T follicular helper cell (primary cell): ENCODE data around the gene BTBD6.

Source experiments
- DNase-seq: peaks from one replicate; pipeline ENCODE4 v3.0.0-alpha.2; 2020; ENCODE audit warnings: low read depth

The BTBD6 gene

DNA sequence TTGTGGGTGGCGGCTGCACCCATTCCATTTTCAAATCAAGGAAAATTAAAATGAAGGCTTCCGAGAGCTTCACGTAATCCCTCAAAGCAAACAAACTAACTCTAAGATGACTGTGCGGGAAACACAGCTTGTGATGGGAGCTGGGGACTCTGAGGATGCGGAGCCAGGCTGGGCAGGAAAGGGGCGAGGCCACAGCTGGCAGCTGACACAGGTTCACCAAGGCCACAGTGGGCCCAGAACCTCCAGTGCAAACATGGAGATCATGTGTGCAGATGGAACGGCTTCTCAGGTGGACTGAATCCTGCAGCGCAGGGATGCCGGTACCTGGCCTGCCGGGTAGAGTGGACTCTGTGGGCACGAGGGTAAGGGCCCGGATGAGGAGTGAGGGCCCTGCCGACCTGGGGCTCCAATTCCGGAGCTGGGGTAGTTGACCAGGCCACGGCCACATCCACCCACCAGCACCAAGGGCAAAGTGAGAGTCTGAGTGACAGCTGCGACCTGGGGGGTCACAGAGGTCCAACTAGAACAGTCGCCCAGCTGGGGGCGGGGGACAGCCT, 19.2 kb upstream of the BTBD6 start:
- no peak for DNase-seq

DNA sequence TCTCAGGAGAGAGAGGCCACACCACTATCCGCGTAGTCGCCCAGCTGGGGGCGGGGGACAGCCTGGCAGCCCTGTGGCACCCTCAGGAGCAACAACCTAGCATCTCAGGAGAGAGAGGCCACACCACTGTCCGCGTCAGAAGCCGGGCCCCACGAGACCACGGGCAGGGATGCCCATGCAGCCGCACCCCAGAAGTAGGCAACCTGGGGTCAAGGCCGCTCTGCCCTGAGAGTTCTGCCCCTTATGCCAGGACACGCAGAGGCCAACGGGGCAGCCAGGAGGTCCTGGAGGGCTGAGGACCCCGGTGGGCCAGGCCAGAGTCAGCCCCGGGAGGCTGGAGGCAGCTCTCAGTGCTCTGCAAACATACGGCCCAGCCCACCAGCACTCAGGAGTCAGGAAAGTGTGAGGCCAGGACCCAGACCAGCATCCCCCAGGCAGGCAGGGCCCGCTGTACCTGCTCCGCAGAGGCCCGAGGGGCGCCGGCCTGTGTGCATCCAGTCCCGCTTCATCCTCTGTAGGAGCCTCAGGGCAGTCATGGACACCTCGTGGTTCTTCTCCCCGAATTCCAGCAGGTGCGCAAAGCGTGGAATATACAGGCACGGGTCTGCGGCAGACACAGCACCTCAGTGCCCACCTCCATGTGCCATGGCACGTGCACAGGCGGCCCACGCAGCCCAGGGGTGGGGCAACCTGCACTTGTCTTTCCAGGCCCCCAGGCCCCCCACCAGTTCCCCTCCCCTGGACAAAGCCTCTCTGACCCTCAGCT, 7.3 kb upstream of the BTBD6 start:
- DNase-seq = no peak

DNA sequence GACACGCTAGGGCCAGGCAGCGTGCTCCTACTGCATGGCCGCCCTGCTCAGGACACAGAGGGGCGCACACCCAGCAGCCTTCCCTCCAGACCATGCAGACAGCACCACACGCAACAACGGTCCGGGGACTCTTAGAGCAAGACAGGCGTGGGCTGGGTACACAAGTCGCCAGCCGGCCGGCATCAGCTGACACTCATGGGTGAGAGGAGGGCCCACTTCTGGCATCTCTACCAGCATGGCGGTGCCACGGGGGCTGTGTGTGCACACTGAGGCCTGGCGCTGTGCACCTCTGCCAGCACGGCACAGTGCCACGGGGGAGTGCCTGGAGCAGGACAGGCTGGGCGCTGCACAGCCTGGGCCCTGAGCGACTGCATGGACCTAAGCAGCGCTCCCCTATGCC, 6.7 kb upstream of the BTBD6 start:
- DNase-seq = no peak

DNA sequence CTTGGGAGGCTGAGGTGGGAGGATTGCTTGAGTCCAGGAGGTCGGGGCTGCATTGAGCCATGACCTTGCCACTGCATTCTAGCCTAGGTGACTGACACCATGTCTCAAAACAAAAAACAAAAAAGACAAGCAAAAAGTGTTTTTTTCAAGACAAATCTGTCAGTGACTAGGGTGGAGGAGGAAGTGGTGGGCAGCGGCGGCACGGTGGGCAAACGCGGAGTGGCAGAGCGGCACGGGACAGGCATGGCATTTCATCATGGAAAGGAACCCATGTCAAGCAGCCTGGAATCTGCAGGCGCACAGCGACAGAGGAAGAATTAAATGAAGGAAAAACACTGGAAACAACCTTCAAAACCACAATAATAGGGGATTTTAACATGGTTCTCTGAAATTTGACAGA, 4.0 kb upstream of the BTBD6 start:
- no peak for DNase-seq

DNA sequence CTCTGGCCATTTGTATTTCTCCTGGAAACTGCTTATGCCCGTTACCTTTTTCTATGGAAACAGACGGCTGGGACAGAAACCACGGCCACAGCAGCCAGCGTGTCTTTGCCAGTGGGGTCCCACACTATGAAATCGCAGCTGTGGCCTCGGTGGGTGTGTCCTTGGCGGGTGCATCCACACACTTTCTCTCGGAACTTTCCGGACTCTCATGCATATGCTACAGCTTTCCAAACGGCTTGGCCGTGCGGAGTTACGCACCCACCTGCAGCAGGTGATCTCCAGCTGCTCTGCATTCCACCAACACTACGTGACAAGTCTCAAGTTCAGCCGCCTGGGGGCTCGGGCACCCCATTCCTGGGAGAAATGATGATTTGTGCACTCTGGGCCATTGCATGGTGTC, 1.3 kb upstream of the BTBD6 start:
- DNase-seq = no peak

DNA sequence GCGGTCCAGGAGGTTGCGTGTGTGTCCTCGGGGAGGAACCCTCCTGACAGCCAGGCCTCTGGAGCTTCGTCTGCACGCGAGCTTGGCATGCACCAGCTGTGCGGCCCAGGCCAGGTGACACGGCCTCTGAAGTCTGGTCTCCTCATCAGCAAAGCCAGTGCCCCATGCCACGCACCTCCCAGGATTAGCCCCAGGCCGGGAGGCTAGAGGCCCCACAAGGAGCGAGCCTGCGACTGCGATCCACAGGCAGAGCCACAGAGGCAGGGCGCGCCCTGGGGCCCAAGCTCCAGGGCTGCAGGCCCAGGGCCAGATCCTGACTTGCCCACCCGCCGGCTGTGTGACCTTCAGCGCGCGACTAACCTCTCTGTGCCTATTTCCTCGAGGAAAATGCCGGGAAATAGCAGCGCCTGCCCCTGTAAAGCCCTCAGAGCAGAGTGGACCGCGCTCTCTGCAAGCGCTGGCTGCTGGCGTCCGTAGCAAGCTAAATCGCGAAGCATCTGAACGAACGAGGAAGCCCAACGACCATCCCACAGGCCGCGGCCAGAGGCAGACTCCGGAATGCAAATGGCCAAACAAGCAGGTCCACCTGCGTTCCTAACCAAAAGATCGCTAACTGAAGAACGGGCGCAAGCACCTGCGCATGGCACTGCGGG, 492 bp upstream of the BTBD6 start:
- DNase-seq = no peak

DNA sequence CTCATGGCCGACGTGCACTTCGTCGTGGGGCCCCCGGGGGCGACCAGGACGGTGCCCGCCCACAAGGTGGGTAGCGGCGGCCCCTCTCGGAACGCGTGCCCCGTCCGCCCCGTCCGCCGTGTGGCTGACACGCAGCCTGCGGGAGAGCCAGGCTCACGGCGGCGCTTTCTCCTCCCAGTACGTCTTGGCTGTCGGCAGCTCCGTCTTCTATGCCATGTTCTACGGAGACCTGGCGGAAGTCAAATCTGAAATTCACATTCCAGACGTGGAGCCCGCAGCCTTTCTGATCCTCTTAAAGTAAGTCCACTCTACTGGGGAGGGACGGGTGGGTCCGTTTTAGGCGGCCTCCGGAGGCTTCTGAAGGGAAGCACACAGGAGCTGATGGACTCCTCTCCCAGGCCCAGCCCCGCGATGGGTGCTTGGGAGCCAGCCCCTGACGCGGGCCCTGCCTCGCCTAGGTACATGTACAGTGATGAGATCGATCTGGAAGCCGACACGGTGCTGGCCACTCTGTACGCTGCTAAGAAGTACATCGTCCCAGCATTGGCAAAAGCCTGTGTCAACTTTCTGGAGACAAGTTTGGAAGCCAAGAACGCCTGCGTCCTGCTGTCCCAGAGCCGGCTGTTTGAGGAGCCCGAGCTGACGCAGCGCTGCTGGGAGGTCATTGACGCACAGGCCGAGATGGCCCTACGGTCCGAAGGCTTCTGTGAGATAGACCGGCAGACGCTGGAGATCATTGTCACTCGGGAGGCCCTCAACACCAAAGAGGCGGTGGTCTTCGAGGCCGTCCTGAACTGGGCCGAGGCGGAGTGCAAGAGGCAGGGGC, 1.1 kb downstream of the BTBD6 start:
- no peak for DNase-seq

DNA sequence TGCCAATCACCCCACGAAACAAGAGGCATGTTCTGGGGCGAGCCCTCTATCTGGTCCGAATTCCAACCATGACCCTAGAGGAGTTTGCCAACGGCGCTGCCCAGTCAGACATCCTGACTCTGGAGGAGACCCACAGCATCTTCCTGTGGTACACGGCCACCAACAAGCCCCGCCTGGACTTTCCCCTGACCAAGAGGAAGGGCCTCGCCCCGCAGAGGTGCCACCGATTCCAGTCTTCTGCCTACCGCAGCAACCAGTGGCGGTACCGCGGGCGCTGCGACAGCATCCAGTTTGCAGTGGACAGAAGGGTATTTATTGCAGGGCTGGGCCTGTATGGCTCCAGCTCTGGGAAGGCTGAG, 1.7 kb downstream of the BTBD6 start:
- no peak for DNase-seq

DNA sequence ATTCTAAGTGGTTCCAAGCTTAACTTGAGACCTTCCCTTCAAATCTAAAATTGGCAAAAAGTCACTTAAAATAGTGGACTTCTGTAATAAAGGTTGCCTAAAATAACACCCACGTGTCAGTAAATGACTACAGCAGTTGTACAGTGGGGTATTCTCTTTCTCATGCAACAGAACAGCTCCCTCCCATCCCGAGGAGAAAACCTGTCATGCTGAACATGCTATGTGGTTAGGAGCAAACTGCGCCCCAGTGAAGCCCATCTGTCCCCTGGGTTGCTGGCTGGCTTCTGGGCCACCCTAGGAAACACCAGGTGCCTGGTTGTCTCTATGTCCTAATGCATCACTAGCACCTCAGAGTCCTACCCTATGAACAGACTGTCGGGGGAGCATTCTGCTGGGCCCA, 2.7 kb downstream of the BTBD6 start:
- DNase-seq = no peak

DNA sequence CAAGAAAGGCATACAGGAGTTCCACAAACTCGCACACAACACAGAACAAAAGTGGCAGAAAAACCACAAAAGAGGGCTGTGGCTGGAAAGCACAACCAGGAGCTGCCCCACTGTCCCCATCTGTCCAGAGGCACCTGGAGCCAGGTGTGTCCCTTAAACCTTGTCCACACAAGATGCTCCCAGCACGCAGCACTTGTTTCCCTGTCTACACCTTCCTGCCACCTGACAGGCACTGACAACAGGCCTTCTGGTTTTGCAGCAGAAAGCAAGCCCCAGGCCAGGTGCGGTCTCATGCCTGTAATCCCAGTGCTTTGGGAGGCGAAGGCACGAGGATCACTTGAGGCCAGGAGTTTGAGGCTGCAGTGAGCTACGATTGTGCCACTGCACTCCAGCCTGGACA, 3.6 kb downstream of the BTBD6 start:
- DNase-seq = no peak

DNA sequence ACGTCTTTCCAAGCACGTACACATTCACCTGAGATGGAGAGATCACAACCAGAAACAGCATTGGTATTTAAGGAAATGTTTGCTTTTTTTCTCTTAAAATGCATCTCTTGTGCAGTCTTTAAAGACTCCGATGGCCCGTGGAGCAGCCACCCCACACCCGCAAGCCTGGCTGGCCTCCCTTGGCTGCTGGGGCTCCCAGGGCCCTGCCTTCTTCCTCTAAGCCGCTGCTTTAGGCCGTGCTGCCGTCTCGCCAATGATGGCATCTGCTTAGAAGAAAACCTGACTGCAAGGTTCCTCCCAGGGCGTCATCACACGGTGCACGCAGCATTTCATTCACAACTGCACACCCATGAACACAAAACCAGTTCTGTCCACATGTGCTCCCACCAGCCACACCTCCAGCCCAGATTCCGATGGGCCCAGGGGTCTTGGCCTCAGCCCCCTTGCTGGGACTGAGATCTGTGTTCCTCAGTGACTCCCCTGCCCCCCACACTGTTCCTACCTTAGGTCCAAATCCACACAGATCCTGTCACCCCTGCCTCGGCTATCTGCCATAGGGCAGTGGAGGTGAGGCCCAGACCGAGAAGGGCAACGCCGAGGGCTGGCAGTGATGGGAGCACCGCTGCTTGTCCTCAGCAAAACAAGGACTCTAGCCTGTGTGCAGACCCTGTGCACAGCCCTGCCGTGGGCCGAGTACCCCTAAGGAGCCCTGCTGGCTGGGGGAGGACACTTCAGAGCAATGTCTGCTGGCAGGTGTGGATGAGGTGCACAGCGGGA, 4.4 kb downstream of the BTBD6 start:
- no peak for DNase-seq

DNA sequence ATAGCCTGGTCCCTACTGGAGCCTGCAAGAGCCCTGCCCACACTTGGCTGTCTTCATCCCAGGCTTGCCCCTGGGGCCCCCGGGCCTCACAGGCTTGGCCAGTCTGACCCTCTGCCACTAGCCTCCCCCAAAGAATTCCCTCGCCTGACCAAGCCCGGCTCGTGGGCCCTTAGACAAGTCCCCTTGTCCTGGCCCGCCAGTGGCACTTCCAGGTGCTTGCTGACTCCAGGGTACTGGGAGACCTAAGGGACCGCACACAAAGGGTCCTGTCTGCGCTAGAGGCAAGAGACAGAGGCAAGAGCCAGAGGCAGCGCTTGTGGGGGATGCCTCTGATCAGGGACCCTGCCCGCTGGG, 5.0 kb downstream of the BTBD6 start:
- DNase-seq = no peak

DNA sequence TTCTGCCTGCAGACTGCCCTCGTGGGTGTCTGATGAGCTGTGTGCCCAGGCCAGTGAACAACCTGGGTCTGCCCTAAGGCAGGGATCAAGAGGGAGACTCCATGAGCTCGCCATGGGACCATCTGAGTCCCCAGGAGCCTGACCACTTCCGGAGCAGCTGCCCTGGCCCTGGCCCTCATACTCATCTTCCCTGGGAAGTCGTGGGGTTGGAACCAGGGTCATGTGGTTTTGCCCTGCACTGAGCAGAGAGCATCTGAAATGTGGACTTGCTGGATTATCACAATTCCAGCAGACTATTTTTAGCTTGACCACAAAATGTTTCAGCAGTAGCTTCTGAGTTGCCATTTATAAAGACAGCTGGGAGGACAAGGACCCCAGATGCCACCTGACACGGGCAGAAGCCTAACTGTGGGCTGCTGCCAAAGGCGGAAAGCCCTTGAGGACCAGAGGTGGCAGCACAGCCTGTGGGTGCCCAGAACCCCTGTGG, 6.7 kb downstream of the BTBD6 start:
- DNase-seq = no peak

DNA sequence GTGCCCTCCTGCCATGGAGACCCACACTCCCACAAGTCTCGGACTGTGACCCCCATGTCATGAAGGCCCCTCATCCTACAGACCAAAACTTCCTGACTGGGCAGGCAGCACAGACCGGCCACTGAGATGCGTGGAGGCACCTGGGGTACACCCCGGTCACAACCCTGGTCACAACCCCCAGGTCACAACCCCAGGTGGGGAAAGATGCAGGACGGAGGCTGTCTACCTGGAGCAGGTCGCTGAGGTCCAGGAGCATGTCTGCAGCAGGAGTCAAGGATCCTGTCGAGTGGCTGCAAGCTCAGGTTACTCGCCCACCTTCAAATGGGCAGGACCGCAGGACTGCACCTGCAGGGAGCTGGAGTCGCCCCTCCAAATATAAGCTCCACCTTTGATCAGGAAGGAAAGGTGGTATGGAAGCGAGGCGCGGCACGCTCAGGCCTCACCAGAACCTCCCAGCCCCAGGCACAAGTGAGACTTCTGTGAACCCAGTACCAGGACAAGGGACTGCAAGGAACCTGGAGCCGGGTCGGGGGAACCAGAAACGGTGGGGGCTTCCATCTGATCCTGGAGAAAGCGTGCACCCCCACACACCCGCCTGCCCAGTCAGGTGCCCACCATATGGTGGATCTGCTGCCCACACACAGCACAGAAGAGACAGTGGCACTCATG, 8.1 kb downstream of the BTBD6 start:
- no peak for DNase-seq

DNA sequence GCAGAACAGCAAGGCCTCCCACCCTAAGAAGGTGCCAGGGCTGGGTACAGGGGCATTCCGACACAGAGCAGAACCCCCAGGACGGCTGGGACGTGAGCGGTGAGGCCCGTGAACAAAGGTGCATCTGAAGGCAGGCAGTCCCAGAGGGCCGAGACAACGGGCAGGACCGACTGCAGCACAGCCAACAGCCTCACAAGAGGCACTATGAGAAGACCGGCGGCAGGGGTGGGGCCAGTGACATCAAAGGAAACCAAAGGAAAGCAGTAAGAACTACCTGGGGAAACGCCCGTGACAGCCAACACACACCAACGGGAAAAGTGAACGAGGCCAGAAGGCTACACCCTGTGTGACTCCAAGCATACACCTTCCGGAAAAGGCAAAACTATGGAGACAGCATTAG, 9.1 kb downstream of the BTBD6 start:
- no peak for DNase-seq

DNA sequence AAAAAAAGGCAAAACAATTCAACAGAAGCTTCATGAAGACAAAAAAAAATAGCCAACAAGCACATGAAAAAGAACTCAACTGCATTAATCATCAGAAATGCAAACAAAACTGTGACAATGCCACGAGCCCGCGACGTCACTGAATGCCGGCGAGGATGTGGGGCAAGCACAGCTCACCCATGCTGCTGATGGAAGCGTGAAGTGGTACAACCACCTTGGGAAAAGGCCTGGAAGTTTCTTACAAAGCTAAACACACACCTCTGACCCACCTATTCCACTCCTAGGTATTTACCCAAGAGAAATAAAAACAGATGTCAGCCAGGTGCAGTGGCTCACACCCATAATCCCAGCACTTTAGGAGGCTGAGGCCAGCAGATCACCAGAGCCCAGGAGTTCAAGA, 10.5 kb downstream of the BTBD6 start:
- DNase-seq = no peak

DNA sequence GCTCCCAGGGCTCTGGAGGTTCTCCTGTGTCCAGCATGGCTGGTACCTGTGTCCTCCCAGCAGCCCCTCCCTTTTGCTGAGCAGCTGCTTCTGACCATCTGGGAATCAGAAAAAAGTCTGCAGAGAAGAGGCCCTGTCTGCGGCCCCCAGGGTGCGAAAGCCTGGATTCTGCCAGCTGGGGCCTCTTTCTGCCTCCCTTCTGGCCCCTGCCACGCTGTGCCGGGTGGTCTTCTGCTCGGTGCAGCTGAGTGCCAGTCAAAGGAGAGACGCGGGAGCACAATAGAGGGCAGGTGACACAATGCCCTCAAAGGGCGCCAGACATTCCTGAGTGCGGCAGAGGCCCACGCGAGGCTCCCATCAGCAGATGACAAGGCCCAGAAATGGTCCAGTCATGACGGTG, 12.6 kb downstream of the BTBD6 start:
- no peak for DNase-seq

DNA sequence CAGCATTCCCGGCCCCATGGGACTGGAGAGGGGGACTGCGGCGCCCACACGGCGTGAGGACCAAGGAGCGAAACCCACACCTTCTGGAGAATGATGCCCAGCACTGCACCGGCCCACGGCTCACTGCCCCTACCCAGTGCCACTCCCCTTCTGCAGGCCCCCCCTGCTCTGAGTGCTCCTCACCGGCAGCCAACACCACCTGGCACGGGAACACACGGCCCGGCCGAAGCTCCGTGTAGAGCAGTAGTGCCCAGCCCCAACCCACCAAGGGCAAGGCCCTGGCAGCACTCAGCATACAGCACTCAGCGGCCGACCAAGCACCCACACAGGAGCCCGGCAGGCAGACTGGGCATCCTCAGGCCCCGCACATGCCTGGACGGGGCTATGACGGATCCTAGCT, 13.4 kb downstream of the BTBD6 start:
- DNase-seq = no peak

DNA sequence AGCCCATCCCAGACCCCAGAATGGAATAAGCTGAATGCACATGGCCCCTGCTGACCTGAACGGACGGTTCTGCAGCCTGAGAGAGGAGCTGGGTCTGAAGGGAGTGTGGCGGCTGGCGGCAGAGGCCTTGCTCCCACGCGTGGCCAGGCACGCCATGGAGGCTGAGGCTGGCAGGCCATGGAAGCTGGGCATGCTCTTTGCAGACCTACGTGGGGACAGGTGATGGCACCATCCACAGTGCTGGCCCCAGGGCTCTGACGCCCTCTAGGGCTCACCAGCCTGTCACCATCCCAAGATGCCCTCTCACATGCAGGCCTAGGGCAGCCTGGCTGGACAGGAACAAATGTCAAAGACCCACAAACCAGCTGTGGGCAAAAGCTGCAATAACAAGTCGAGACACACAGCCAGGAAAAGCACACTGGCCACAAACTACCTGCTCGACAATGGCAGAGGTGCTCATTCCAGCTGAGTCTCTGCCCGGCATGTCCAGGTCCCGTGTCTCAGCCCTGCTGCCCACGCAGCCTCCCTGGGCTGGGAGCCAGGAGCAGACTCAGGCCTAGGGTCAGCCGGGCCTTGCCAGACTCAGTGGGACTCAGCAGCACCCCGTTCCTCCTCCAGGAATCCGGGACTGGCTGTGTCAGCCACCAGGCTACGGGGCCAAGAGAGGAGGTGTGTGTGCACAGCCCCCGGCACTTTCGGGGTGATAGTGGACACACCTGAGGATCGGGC, 19.7 kb downstream of the BTBD6 start:
- no peak for DNase-seq

DNA sequence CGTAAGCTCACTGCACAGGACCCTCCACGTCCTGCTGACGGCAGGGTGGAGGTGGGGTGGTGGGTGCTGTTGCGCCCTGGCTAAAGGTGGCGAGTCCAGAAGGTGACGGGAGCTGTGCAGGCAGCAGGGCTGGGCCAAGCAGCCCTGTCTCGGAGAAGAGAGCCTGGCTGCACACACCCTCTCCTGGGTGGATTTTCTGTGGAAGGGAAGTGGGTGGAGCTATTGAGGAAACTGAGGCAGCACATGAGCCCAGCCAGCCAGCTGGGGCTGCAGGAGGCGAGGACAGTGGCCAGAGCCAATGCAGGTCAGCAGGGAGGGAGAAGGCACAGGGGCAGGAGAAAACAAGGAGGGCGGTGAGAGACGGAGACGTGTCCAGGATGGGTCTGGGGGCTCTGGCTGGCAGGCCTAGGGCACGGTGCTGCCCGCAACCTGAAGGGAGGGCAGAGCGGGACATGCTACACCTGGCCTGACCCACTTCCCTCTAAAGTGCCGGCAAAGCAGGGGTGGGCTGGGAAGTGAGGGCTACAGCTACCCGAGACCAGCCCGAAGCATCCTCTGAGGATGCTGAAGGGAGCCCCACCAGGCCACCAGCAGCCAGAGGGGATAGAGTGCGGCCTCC, 20.5 kb downstream of the BTBD6 start:
- no peak for DNase-seq
